ENCODE measurements around the gene PSMG1. TPM values are rescaled to one million over a fixed set of nuclear protein-coding genes. Genes with fewer than 3 reads are reported as not detected.

PSMG1 gene
- total RNA-seq, 1 experiment from 2014 or later: 50.0 TPM

DNA sequence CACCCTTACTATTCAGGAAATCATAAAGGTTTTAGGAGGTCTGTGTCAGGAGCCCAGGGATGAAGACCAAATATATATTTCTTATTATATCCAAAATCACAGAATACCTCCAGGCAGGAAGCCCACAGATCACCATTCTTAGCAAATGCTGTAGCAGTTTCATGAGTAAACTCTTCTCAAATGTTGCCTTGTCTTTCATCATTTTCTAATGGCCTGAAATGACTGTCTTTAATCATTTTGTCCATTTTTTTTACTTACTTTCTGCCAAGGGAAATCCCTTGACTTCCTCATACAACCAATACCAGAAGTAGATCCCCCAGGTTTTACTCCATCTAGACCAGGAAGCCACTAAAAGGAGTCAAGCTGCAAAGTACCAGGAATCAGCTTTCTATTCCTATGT, 32.4 kb downstream of the PSMG1 start:
- DNase-seq: no peak
- intact Hi-C loops (cut with micrococcal nuclease; ENCODE audit: unreplicated experiment): no loop called here
- no peak overlapping the region for H3K27ac Mint-ChIP-seq (ENCODE audit: unreplicated experiment)
- H3K9me3 Mint-ChIP-seq (ENCODE audit: low read depth, unreplicated experiment): no peaks in the 10 kb centered on the region
- H3K27me3 Mint-ChIP-seq (ENCODE audit: unreplicated experiment): no peaks in the 10 kb centered on the region
- no peak for TF ChIP-seq CTCF (IDR thresholded peaks at IDR 0.05; ENCODE audit: unreplicated experiment)
- no TSS peak for BruUV-seq (replicated peaks)
- H3K4me1 Mint-ChIP-seq (ENCODE audit: low read depth, unreplicated experiment): no peaks in the 10 kb centered on the region
- CTCF ChIA-PET: interaction anchor here (1.2 kb wide), 1 partner anchor 13 kb away, joined by 3 read pairs; no protein-coding TSS in a partner anchor
- H3K4me3 Mint-ChIP-seq (ENCODE audit: low read depth, unreplicated experiment): no peak overlapping the region
- no peaks in the 10 kb centered on the region for H3K36me3 Mint-ChIP-seq (ENCODE audit: insufficient read depth, unreplicated experiment)

DNA sequence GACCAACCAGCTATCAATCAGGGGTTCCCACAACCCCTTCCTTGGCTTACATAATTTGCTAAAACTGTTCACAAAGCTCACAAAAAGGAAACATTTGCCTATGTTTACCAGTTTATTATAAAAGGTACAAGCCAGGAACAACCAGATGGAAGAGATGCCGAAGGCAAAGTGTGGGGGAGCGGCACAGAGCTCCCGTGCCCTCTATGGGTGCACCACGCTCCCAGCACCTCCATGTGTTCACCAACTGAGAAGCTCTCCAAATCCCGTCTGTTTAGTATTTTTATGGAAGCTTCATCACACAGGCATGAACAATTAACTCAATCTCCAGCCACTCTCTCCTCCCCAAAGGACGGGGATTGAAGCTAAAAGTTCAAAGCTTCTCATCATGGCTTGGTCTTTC, 32.9 kb downstream of the PSMG1 start:
- no peaks in the 10 kb centered on the region for H3K4me1 Mint-ChIP-seq (ENCODE audit: low read depth, unreplicated experiment)
- TF ChIP-seq CTCF (IDR thresholded peaks at IDR 0.05; ENCODE audit: unreplicated experiment): no peak
- DNase-seq: no peak
- H3K36me3 Mint-ChIP-seq (ENCODE audit: insufficient read depth, unreplicated experiment): no peaks in the 10 kb centered on the region
- H3K27me3 Mint-ChIP-seq (ENCODE audit: unreplicated experiment): no peaks in the 10 kb centered on the region
- CTCF ChIA-PET: interaction anchor here (1.2 kb wide), 1 partner anchor 13 kb away, joined by 3 read pairs; no protein-coding TSS in a partner anchor
- H3K4me3 Mint-ChIP-seq (ENCODE audit: low read depth, unreplicated experiment): no peak overlapping the region
- no peaks in the 10 kb centered on the region for H3K9me3 Mint-ChIP-seq (ENCODE audit: low read depth, unreplicated experiment)
- no TSS peak for BruUV-seq (replicated peaks)
- H3K27ac Mint-ChIP-seq (ENCODE audit: unreplicated experiment): no peak overlapping the region
- intact Hi-C loops (cut with micrococcal nuclease; ENCODE audit: unreplicated experiment): no loop called here

DNA sequence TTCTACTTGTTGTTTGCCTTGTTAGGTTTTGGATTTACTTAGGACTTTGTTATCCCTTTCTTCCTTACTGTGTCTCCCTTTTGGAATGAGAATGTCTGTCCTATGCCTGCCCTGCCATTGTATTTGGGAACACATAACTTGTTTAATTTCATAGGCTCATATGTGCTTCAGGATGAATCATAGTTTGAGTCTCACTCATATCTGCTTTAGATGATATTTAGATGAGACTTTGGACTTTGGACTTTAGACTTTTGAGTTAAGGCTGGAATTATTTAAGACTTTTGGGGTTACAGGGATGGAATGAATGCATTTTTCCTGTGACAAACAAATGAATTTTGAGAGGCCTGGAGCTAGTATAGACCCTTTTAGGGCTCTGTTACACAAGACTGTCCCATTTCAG, 33.4 kb downstream of the PSMG1 start:
- intact Hi-C loops (cut with micrococcal nuclease; ENCODE audit: unreplicated experiment): no loop called here
- BruUV-seq (replicated peaks): no TSS peak
- Mint-ChIP-seq H3K9me3 (ENCODE audit: low read depth, unreplicated experiment) (no peaks in the 10 kb centered on the region), H3K27me3 (ENCODE audit: unreplicated experiment) (no peaks in the 10 kb centered on the region), H3K4me3 (ENCODE audit: low read depth, unreplicated experiment) (no peak overlapping the region), H3K27ac (ENCODE audit: unreplicated experiment) (no peak overlapping the region), H3K4me1 (ENCODE audit: low read depth, unreplicated experiment) (no peaks in the 10 kb centered on the region), H3K36me3 (ENCODE audit: insufficient read depth, unreplicated experiment) (no peaks in the 10 kb centered on the region)
- TF ChIP-seq CTCF (IDR thresholded peaks at IDR 0.05; ENCODE audit: unreplicated experiment): no peak
- CTCF ChIA-PET: interaction anchor here (1.2 kb wide), 1 partner anchor 12 kb away, joined by 3 read pairs; no protein-coding TSS in a partner anchor
- no peak for DNase-seq

GRCh38 chr21:39148975-39149374, 34.3 kb downstream of the PSMG1 start:
- no peak overlapping the region for H3K27ac Mint-ChIP-seq (ENCODE audit: unreplicated experiment)
- H3K9me3 Mint-ChIP-seq (ENCODE audit: low read depth, unreplicated experiment): no peaks in the 10 kb centered on the region
- H3K4me1 Mint-ChIP-seq (ENCODE audit: low read depth, unreplicated experiment): no peaks in the 10 kb centered on the region
- BruUV-seq (replicated peaks): no TSS peak
- no peaks in the 10 kb centered on the region for H3K36me3 Mint-ChIP-seq (ENCODE audit: insufficient read depth, unreplicated experiment)
- H3K27me3 Mint-ChIP-seq (ENCODE audit: unreplicated experiment): no peaks in the 10 kb centered on the region
- TF ChIP-seq CTCF (IDR thresholded peaks at IDR 0.05; ENCODE audit: unreplicated experiment): no peak
- CTCF ChIA-PET: no interaction called here
- intact Hi-C loops (cut with micrococcal nuclease; ENCODE audit: unreplicated experiment): no loop called here
- no peak for DNase-seq
- no peak overlapping the region for H3K4me3 Mint-ChIP-seq (ENCODE audit: low read depth, unreplicated experiment)
